Trophoblast cell (in vitro differentiated cells and primary cell): ENCODE measurements around the gene ADGRG2.

ENCODE experiments used
- DNase-seq, 2 donors: peaks; one replicate each; pipeline ENCODE4 v3.0.0-alpha.2; 2016
- H2AFZ ChIP-seq: 2 replicates; pipeline ENCODE4 v1.6.1; 2013; ENCODE audit warnings: low read length, moderate library complexity, mild to moderate bottlenecking; ENCODE audit not compliant: insufficient read depth, poor library complexity
- H2AK5ac ChIP-seq: 2 replicates; pipeline ENCODE4 v1.6.1; 2013; ENCODE audit warnings: mild to moderate bottlenecking, low read length
- H2BK120ac ChIP-seq: 2 replicates; pipeline ENCODE4 v1.6.1; 2013; ENCODE audit warnings: low read length, mild to moderate bottlenecking, moderate library complexity; ENCODE audit not compliant: insufficient read depth, poor library complexity
- H2BK12ac ChIP-seq: 2 replicates; pipeline ENCODE4 v1.6.1; 2013; ENCODE audit warnings: mild to moderate bottlenecking, low read length, moderate library complexity
- H2BK5ac ChIP-seq: 2 replicates; pipeline ENCODE4 v1.6.1; 2013; ENCODE audit warnings: low read length, low read depth, moderate library complexity, mild to moderate bottlenecking; ENCODE audit not compliant: poor library complexity
- H3K14ac ChIP-seq: 2 replicates; pipeline ENCODE4 v1.6.1; 2013; ENCODE audit warnings: mild to moderate bottlenecking, low read length
- H3K18ac ChIP-seq: 2 replicates; pipeline ENCODE4 v1.6.1; 2013; ENCODE audit warnings: mild to moderate bottlenecking, low read length
- H3K23ac ChIP-seq: 2 replicates; pipeline ENCODE4 v1.6.1; 2013; ENCODE audit warnings: low read length
- H3K27ac ChIP-seq: 2 replicates; pipeline ENCODE4 v1.5.1; 2013; ENCODE audit warnings: low read depth, mild to moderate bottlenecking, inconsistent platforms, low read length, moderate library complexity
- H3K27me3 ChIP-seq: 2 replicates; pipeline ENCODE4 v1.6.1; 2013; ENCODE audit warnings: inconsistent platforms, mild to moderate bottlenecking, low read length, moderate library complexity; ENCODE audit not compliant: insufficient read depth
- H3K36me3 ChIP-seq, 2 experiments: 1 replicate in 1 of 2; 2 replicates in 1 of 2; pipeline ENCODE4 v1.6.1; 2013; ENCODE audit warnings: low read length in 2 of 2, mild to moderate bottlenecking in 2 of 2, moderate library complexity in 1 of 2; ENCODE audit not compliant: insufficient read depth in 2 of 2, control insufficient read depth in 1 of 2
- H3K4ac ChIP-seq: 2 replicates; pipeline ENCODE4 v1.6.1; 2013; ENCODE audit warnings: low read depth, mild to moderate bottlenecking, low read length, moderate library complexity
- H3K4me1 ChIP-seq, 2 experiments: 1 replicate in 1 of 2; 2 replicates in 1 of 2; pipeline ENCODE4 v1.6.1; 2013; ENCODE audit warnings: low read length in 2 of 2, mild to moderate bottlenecking in 2 of 2, moderate library complexity in 1 of 2; ENCODE audit not compliant: insufficient read depth in 2 of 2, control insufficient read depth in 1 of 2
- H3K4me2 ChIP-seq: 2 replicates; pipeline ENCODE4 v1.6.1; 2013; ENCODE audit warnings: inconsistent platforms, mild to moderate bottlenecking, low read length, moderate library complexity
- H3K4me3 ChIP-seq: 2 replicates; pipeline ENCODE4 v1.5.1; 2013; ENCODE audit warnings: mild to moderate bottlenecking, low read depth, low read length, inconsistent platforms
- H3K79me1 ChIP-seq: one replicate; pipeline ENCODE4 v1.6.1; 2013; ENCODE audit warnings: low read length
- H3K79me2 ChIP-seq: 2 replicates; pipeline ENCODE4 v1.6.1; 2013; ENCODE audit warnings: low read length, mild to moderate bottlenecking; ENCODE audit not compliant: control insufficient read depth, insufficient read depth, poor library complexity
- H3K9ac ChIP-seq: 2 replicates; pipeline ENCODE4 v1.6.1; 2013; ENCODE audit warnings: mild to moderate bottlenecking, low read length
- H3K9me3 ChIP-seq: 2 replicates; pipeline ENCODE4 v1.6.1; 2013; ENCODE audit warnings: low read depth, mild to moderate bottlenecking, control low read depth, inconsistent platforms, low read length; ENCODE audit not compliant: insufficient read depth
- H4K12ac ChIP-seq: 2 replicates; pipeline ENCODE4 v1.6.1; 2013; ENCODE audit warnings: low read depth, mild to moderate bottlenecking, low read length, moderate library complexity
- H4K8ac ChIP-seq: 2 replicates; pipeline ENCODE4 v1.6.1; 2013; ENCODE audit warnings: low read depth, mild to moderate bottlenecking, low read length, moderate library complexity
- H4K91ac ChIP-seq: one replicate; pipeline ENCODE4 v1.6.1; 2013; ENCODE audit warnings: low read depth, mild to moderate bottlenecking, low read length, moderate library complexity
- WGBS: extraction: QIAGEN DNeasy Blood & Tissue Kit; methylation state at CpG from one replicate; pipeline ENCODE4 v1.1.7; 2013; ENCODE audit warnings: missing lambda C conversion rate; ENCODE audit not compliant: insufficient read length, insufficient coverage; ENCODE audit errors: extremely low coverage; 5-methylcytosine and 5-hydroxymethylcytosine counted together

ADGRG2 gene

DNA sequence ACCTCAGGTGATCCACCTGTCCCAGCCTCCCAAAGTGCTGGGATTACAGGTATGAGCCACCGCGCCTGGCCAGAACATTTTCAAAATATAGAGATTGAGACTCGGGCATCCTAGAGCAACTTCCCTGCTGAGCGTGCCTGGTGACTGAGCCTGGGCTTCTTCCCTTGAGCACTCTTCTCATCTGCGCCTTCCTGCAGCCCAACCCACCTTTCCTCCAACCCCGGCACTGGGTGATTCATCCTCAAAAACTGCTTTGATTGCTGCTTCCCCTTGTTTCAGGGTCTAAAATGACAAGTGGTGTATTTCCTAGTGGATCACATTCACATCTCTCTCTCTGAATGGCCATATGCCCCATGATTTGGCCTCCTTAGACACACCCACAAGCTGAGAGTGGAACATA is 176.1 kb downstream of the ADGRG2 start:
- no peak overlapping the region for H3K4me2 ChIP-seq
- no peak overlapping the region for H2AFZ ChIP-seq
- H3K4ac ChIP-seq: no peak overlapping the region
- no peak overlapping the region for H2BK120ac ChIP-seq
- no peak overlapping the region for H3K14ac ChIP-seq
- H4K12ac ChIP-seq: no peak overlapping the region
- H4K8ac ChIP-seq: no peak overlapping the region
- H3K27me3 ChIP-seq: no peaks in the 10 kb centered on the region
- no peaks in the 10 kb centered on the region for H3K79me2 ChIP-seq
- H3K4me3 ChIP-seq: no peak overlapping the region
- H4K91ac ChIP-seq: no peak overlapping the region
- peaks cover 16 to 20% of the 10 kb centered on the region in 2 experiments for H3K4me1 ChIP-seq
- H3K9me3 ChIP-seq: no peaks in the 10 kb centered on the region
- H3K36me3 ChIP-seq: peaks cover 1 to 7% of the 10 kb centered on the region in 2 experiments
- H3K9ac ChIP-seq: no peak overlapping the region
- H3K18ac ChIP-seq: no peak overlapping the region
- no peak overlapping the region for H3K27ac ChIP-seq
- no peak overlapping the region for H3K23ac ChIP-seq
- H2AK5ac ChIP-seq: no peak overlapping the region
- DNase-seq: peak; percentile 23 to 50
- WGBS: no CpG with 5 or more reads among the region's 6 CpGs
- no peak overlapping the region for H2BK12ac ChIP-seq
- H3K79me1 ChIP-seq: peaks cover 6% of the 10 kb centered on the region
- H2BK5ac ChIP-seq: peak overlapping the region; percentile 40

DNA sequence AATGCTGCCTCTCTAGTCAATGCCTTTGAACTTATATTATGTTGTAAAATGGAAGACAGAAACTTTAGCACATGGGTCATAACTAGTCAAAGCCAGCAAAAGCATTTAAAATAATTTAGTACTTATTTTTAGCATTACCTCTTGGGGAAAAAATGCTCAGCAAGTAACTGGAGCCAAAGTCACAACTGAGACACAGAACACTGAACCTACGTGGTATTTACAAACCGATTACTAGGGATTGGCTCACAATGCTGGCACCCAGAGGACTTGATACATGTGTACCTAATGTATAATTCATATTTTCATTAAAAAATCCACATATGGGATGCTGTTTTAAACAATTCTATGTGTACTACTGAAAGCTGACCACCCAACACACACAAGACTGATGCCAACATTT is 176.8 kb downstream of the ADGRG2 start:
- no peak overlapping the region for H2BK12ac ChIP-seq
- H3K4me2 ChIP-seq: no peak overlapping the region
- peaks cover 16 to 22% of the 10 kb centered on the region in 2 experiments for H3K4me1 ChIP-seq
- no peak overlapping the region for H3K9ac ChIP-seq
- no CpG with 5 or more reads among the region's 2 CpGs for WGBS
- H3K79me2 ChIP-seq: no peaks in the 10 kb centered on the region
- peaks cover 3 to 7% of the 10 kb centered on the region in 2 experiments for H3K36me3 ChIP-seq
- no peak overlapping the region for H2AFZ ChIP-seq
- H3K14ac ChIP-seq: no peak overlapping the region
- H4K8ac ChIP-seq: no peak overlapping the region
- no peak overlapping the region for H2AK5ac ChIP-seq
- H2BK5ac ChIP-seq: no peak overlapping the region
- H3K4ac ChIP-seq: no peak overlapping the region
- H3K27ac ChIP-seq: no peak overlapping the region
- H3K9me3 ChIP-seq: no peaks in the 10 kb centered on the region
- peaks cover 6% of the 10 kb centered on the region for H3K79me1 ChIP-seq
- peak; percentile 2 to 43 for DNase-seq
- no peak overlapping the region for H3K23ac ChIP-seq
- no peak overlapping the region for H4K12ac ChIP-seq
- no peak overlapping the region for H2BK120ac ChIP-seq
- H3K27me3 ChIP-seq: no peaks in the 10 kb centered on the region
- H4K91ac ChIP-seq: no peak overlapping the region
- no peak overlapping the region for H3K4me3 ChIP-seq
- no peak overlapping the region for H3K18ac ChIP-seq

DNA sequence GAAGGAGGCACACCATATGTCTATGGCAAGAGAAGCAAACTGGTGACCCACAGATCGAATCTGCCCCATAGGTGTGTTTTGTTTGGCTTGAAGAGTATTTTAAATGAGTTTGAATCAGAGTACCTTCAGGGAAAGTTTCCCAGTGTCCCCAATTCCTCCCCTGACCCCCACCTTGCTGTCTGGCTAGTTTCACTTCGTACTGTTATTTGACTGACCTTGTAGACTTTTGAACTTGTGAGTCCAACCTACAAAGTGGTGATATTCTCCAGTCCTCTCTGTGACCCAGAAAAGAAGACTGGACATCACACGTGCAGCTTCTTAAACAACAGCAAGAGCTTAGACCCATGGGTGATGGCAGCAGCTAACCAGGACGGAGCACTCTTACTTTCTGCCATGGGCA is 177.8 kb downstream of the ADGRG2 start:
- no peak overlapping the region for H3K27ac ChIP-seq
- H2BK12ac ChIP-seq: no peak overlapping the region
- no peak overlapping the region for H3K23ac ChIP-seq
- no peak overlapping the region for H3K4me2 ChIP-seq
- H3K14ac ChIP-seq: no peak overlapping the region
- peaks cover 6% of the 10 kb centered on the region for H3K79me1 ChIP-seq
- H4K91ac ChIP-seq: no peak overlapping the region
- H3K18ac ChIP-seq: no peak overlapping the region
- no peak overlapping the region for H3K9ac ChIP-seq
- H4K12ac ChIP-seq: no peak overlapping the region
- DNase-seq: no peak
- no peak overlapping the region for H2BK120ac ChIP-seq
- H4K8ac ChIP-seq: no peak overlapping the region
- no CpG with 5 or more reads among the region's 4 CpGs for WGBS
- H3K4me3 ChIP-seq: no peak overlapping the region
- H3K36me3 ChIP-seq: peaks cover 3 to 7% of the 10 kb centered on the region in 2 experiments
- H3K4me1 ChIP-seq: peaks cover 16 to 23% of the 10 kb centered on the region in 2 experiments
- no peaks in the 10 kb centered on the region for H3K27me3 ChIP-seq
- no peak overlapping the region for H2AK5ac ChIP-seq
- H2BK5ac ChIP-seq: no peak overlapping the region
- H3K4ac ChIP-seq: no peak overlapping the region
- H3K79me2 ChIP-seq: no peaks in the 10 kb centered on the region
- no peaks in the 10 kb centered on the region for H3K9me3 ChIP-seq
- H2AFZ ChIP-seq: no peak overlapping the region

DNA sequence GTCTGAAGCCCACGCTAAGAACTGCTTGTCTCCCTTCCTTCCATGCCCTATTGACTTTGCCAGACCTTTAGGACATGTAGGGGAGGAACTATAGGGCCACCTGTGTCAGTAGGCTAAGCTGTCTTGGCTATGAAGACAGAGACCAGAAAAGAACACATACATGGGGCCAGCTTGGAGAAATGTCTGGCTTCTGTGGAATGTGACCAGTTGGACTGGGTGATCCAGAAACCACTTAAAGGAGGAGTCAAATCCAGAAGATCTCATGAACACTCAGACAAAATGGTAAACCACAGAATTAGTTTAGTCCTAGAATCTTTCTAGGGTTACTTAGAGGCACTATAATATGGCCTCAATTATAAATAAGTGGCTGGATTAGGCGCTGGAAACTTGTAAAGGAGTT is 180.4 kb downstream of the ADGRG2 start:
- peak; percentile 52 to 68 for DNase-seq

More for the DNA sequence above, 180.4 kb downstream of the ADGRG2 start:
- Histone ChIP-seq H3K27ac (no peak overlapping the region), H3K79me2 (no peaks in the 10 kb centered on the region), H2AK5ac (no peak overlapping the region), H3K4me2 (no peak overlapping the region), H3K9me3 (no peaks in the 10 kb centered on the region), H2BK12ac (peak overlapping the region; percentile 24), H4K8ac (no peak overlapping the region), H3K4me3 (no peak overlapping the region), H3K4ac (no peak overlapping the region), H2BK5ac (peak overlapping the region; percentile 49), H3K18ac (no peak overlapping the region), H3K79me1 (peaks cover 6% of the 10 kb centered on the region), H3K36me3 (peaks cover 8 to 13% of the 10 kb centered on the region in 2 experiments), H4K91ac (no peak overlapping the region), H3K4me1 (peaks cover 16 to 22% of the 10 kb centered on the region in 2 experiments), H3K23ac (no peak overlapping the region), H2BK120ac (peak overlapping the region; percentile 11), H4K12ac (peak overlapping the region; percentile 75), H3K9ac (no peak overlapping the region), H2AFZ (no peak overlapping the region), H3K14ac (peak overlapping the region; percentile 61), H3K27me3 (no peaks in the 10 kb centered on the region)
- no CpG with 5 or more reads among the region's 2 CpGs for WGBS
